ENCODE results near the gene JAKMIP1.

- TF ChIP-seq POLR2A (IDR thresholded peaks at IDR 0.05) (no peak), CTCF (IDR thresholded peaks at IDR 0.05) (no peak)
These were observed 10.8 kb downstream of the JAKMIP1 start for GRCh38 chr4:6189511-6189910.
